NCI-H748 (cell line): Measurements from ENCODE around the gene MYOM1.
A peak's percentile ranks its signal among the peaks of the same experiment; 100 is the strongest.
"Not testable (repeated sequence)": the region's sequence is repeated elsewhere in the genome, so short reads cannot be mapped to it uniquely, and the experiment has no call there.

Experiments used
- DNase-seq: peaks from one replicate; lab custom pipeline; 2025; ENCODE audit not compliant: unreplicated experiment; lab: John Stamatoyannopoulos, UW

The MYOM1 gene

DNA sequence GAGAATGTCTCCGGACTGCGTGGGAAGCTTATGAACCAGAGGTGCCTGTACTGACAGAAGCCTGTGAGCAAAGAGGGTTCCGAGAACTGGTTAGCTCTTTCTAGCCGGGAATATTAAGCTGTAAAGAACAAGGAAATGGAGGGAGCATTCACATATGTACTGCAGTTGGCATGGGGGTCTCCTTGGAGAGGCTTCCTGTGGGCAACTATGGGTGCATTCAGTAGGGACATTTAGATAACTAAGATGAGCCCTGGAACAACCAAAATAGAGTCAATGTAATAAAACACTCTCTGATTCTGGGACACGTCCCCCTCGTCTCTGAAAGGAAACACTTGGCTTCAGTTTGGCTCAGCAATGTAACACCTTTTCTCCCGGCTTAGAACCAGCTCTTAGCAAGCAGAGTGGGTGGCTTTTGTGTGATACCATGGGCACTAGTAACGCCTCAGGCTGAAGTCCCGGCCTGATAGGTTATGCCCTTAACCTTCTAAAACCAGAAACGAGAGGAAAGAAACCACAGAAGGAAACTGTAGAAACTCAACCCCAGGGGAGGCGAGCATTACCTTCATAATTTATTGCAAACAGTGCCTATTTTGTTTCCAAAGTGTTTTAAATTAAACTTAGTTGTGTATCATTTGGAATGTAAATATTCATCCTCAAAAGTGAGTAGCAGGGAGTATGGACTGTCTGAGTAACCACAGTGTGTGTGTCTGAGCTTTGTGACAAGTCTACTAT is 158.0 kb downstream of the MYOM1 start:
- DNase-seq = no peak

DNA sequence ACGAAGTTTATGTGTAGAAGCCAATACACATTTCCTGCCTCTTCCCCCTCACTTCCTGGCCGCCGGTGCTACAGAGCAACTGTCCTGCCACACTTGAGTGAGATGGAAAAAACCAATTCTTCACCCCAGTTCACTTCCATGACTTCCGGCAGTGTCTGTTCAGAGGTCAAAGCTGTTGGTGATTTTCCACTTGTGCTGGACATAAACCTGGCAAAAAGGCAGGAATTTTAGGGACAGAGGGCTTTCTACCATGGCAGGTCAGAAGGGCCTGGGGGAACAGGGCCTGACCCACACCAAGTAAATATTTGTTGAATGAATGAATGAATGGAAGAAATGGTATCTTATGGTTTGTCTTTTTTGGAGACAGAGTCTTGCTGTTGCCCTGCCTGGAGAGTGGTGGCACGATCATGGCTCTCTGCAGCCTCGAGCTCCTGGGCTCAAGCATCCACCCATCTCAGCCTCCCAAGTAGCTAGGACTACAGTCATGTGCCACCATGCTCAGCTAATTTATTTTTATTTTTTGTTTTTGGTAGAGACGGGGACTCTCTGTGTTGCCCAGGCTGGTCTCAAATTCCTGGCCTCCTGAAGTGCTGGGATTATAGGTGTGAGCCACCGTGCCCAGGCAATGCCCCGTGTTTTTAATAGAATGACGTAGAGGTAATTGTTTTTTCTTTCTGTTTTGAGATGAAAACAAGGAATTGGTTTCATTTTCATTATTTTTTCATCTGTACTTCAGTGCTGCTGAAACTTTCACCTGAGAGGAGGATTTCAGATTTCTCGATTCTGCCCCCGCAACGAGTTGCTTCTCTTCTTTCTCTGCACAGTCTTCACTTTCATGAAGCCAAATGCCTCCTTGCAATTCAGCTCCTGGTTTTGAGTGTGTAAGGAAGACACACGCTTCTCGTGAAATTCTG is 158.8 kb downstream of the MYOM1 start:
- DNase-seq = no peak

DNA sequence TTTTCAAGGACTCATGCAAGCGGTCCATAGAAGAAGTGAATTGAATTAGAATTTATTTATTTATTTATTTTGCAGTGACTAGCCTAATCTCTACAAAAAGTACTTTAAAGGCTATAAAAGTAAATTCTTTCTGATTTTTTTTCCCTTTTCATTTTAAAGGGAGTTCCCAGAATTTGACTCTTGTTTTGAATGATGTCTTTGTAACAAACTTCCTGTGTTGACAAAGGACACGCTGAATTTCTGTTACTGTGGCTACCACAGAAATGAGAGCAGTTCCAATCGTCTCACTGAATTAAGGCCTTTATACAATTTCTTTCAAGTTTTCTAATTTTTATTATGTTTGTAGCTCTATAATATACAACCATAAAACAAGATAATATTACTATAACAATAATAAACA is 160.5 kb downstream of the MYOM1 start:
- DNase-seq = no peak

DNA sequence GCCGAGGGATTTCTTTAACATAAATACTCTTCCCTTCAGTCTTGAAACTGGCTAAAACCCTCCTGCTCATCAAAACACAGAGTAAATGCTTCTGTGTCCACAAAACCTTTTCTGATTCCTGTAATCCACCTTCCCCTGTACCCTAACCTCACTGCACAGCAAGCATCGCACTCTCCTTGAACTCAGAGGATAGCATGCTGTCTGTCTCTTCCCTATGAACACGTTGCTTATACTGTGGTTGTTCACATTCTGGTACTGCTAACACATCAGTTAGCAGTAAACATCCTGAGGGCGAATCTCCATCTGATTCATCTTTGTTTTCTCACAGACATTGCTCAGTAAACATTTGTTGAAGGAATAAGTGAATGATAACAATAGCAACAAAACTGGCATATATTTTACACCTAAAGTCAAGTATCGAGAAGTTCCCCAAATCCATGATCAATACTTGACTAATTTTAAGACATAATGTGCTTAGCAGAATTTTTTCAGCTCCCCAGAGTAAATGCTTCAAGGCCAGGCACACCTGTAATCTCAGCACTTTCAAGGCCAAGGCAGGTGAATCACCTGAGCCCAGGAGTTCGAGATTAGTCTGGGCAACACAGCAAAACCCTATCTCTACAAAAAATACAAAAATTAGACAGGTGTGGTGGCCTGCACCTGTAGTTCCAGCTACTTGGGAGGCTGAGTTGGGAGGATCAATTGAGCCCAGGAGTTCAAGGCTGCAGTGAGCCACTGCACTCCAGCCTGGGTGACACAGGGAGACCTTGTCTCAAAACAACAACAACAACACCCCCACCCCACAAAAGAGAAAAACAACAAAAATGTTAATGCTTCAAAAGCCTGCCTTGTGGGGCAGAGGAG is 161.2 kb downstream of the MYOM1 start:
- DNase-seq = no peak

DNA sequence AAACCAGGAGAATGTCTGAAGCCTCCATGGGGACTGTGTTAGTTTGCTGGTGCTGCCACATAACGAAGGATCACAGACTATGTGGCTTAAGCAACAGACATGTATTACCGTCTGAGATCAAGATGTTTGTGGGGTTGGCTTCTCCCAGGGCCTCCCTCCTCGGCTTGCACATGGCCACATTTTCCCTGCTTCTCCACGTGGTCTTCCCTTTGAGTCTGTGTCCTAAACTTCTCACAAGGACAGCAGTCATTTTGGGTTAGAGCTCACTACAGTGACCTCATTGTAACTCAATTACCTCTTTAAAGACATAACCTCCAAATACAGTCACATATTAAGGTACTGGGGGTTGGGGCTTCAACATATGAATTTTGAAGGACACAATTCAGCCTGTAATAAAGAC is 162.2 kb downstream of the MYOM1 start:
- DNase-seq = no peak

DNA sequence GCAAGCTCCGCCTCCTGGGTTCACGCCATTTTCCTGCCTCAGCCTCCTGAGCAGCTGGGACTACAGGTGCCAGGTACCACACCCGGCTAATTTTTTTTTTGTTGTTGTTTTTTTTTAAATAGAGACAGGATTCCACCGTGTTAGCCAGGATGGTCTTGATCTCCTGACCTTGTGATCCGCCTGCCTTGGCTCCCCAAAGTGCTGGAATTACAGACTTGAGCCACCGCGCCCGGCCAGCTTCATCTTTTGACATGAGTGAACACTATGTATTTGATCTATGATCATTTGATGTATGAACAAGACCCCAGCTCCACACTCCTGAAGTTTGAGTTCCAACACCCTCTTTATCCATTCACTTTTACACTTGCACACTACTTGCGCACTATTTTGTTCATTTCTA is 163.5 kb downstream of the MYOM1 start:
- no peak for DNase-seq

DNA sequence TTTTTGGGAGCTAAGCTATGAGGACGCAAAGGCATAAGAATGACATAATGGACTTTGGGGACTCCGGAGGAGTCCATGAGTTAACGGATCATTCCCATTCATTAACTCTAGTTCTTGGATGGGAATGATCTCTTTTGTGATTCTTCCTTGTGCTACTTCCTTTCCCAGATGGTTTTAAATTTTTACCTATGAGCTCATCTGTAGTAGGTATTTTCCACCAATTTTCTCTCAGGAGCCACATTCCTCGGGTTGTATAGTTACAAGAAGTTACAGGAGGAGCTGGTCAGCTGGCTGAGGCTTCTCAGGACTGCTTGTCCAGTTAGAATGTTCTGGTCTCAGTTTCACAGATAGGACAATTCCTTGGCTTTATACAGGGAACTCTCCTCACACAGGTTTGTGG is 164.0 kb downstream of the MYOM1 start:
- DNase-seq = no peak

DNA sequence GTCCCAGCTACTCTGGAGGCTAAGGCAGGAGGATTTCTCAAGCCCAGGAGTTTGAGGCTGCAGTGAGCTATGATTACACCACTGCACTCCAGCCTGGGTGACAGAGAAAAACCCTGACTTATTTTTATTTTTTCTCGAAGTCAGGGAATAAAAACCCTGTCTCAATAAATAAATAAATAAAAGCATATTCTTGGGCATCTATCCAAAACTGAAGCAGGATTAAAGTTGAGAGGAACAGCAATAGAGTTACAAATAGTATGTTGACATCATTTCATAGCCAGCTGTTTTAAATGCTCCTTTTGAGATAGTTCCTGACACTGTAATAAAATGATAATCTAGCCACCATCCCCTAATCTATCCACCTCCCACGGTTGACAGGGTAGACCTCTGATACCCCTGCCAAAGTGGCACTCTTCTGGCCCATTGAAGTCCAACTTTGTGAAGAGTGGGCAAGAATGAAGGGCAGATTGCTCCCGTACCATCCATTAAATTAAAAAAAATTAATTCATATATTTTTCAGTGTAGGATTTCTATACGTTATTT is 164.5 kb downstream of the MYOM1 start:
- no peak for DNase-seq

DNA sequence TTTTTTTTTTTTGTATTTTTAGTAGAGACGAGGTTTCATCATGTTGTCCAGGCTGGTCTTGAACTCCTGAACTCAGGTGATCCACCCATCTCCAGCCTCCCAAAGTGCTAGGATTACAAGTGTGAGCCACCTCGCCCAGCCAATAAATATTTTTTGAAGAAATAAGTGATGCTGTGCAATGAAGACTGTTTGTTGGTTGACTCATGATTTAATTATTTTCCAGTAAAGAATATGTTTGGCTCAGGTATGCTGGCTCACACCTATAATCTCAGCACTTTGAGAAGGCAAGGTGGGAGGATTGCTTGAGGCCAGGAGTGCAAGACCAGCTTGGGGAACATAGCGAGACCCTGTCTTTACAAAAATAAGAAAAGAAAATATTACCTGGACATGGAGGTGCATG is 165.0 kb downstream of the MYOM1 start:
- DNase-seq = no peak

DNA sequence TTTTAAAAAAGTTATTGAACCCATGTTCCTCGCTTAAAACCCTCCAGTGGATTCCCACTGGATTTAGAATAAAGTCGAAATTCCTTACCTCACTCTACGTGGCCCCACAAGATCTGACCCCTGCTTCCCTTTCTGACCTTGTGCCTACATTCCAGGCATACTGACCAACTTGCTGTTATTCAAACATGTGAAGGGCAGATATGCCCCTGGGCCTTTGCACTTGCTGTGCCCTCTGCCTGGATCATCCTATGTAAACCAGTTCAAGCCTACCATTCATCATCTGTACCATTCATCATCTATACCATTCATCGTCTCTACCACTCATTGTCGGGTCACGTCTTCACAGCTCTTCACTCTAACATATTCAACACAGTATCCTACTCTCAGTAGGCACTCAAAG is 165.6 kb downstream of the MYOM1 start:
- no peak for DNase-seq

DNA sequence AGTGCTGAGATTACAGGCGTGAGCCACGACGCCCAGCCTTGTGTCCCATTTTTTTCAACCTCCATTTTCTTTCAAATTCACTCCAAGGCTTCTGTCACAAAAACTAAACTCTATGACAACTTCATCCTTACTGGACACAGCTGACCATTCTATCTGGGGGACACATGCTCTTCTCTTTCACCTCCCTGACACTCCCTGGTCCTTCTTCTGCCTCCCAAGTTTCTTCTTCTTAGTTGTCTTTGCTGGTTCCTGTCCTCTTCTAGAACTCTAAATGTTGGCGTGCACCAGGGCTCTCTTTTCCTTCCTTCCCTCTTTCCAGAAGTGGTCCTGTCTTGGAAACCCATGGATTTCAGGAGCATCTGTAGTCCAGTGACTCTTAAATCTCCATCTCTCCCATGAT is 166.7 kb downstream of the MYOM1 start:
- DNase-seq = no peak

DNA sequence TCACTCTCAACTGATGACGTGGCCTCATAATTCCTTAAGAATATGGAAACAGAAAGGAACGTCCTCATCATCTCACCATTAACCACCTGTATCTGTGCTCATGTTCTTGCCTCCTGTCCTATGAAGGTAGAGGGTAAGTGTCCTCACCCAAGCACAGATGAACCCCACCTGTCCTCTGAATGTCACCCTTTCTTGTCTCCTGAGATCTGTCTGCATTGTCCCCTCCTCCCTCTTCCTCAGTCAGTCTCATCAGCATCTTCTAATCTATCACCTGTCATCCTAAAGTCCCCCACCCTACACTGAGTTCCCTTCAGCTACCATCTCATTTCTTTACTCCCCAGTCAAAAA is 167.4 kb downstream of the MYOM1 start:
- no peak for DNase-seq

DNA sequence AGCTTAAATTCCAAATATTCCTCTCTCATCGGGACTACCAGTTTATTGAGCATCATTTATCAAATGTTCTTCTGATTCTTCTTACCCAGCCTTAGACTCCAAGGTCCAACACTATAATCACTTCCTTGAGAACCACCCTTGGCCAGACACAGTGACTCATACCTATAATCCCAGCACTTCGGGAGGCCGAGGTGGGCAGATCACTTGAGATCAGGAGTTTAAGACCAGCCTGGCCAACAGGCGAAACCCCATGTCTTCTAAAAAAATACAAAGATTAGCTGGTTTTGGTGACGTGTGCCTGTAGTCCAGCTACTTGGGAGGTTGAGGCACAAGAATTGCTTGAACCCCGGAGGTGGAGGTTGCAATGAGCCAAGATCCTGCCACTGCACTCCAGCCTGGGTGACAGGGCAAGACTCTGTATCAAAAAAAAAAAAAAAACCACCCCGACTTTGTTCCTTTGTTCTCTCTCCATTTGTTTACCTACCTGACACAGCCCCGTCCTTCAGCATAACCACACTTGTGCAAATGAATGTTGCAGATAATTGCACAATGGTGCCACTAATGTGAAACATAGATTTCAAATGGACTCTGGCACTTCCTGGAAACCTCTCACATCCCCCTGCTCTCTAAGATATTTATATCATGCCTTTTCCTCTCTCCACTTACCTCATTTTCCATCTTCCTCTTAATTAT is 167.9 kb downstream of the MYOM1 start:
- peak; percentile 72 for DNase-seq

DNA sequence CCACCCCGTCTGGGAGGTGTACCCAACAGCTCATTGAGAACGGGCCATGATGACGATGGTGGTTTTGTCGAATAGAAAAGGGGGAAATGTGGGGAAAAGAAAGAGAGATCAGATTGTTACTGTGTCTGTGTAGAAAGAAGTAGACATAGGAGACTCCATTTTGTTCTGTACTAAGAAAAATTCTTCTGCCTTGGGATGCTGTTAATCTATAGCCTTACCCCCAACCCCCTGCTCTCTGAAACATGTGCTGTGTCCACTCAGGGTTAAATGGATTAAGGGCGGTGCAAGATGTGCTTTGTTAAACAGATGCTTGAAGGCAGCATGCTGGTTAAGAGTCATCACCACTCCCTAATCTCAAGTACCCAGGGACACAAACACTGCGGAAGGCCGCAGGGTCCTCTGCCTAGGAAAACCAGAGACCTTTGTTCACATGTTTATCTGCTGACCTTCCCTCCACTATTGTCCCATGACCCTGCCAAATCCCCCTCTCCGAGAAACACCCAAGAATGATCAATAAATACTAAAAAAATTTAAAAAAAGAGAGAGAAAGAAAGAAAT is 169.8 kb downstream of the MYOM1 start:
- DNase-seq = not testable (repeated sequence)

DNA sequence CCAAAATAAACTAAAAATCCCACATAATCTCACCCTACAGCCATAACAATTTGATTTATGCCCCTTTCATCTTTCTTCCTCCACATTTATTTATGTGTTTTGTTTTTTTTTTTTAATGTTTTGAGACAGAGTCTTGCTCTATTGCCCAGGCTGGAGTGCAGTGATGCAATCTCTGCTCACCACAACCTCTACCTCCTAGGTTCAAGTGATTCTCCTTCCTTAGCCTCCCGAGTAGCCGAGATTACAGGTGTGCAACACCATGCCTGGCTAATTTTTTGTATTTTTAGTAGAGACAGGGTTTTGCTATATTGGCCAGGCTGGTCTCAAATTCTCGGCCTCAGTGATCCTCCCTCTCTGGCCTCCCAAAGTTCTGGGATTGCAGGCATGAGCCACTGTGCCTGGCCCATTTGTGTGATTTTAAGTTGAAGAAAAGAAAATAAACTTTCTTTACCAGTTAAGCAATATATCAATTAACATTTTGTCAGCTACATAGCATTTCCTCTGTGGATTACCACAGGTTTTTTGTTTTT is 170.9 kb downstream of the MYOM1 start:
- DNase-seq = no peak

DNA sequence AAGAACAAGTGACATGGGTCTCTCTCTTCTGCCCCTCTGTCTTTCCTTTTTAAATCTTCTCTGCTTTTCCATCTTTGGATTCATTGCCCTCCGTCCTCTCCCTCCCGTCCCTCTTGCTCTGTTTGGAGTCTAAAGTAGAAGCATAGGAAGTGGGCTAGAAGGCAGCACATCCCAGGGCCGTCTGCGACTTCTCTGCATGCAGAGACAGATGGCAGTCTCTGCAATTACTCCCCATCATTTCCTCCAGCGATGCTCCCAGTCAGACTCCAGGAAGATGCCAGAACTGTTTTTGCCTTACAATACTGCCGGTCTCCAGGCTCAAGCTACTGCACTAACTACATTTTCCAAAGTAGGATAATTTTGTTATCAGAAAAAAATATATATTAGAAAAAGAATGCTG is 171.6 kb downstream of the MYOM1 start:
- DNase-seq = no peak

DNA sequence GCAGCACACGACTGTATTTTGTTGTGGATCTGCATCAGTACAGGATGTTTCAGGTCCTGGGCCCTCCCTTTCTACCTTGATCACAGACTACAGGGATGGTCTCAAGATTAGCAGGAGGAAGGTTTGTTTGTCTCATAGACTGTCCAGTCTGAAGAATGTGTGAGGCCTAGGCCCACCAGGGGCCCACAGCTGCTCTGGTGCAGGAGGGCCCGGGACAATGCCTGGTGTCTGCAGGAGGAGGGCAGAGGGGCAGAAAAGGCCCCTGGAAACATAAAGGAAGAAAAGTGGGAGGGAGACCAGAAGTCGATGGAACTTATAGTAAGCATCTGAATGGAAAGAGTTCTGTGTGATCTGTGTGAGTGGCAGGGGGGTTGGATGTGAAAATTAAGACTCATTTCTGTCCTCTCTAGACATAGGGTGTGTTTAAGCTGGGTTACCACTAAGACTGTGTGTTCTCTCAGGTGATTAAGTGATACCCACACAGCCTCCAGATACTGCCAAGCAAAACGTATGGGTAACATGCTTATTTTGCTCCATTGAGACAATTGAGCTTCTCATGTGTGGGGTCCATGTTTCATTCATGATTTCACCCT is 173.5 kb downstream of the MYOM1 start:
- DNase-seq = no peak

DNA sequence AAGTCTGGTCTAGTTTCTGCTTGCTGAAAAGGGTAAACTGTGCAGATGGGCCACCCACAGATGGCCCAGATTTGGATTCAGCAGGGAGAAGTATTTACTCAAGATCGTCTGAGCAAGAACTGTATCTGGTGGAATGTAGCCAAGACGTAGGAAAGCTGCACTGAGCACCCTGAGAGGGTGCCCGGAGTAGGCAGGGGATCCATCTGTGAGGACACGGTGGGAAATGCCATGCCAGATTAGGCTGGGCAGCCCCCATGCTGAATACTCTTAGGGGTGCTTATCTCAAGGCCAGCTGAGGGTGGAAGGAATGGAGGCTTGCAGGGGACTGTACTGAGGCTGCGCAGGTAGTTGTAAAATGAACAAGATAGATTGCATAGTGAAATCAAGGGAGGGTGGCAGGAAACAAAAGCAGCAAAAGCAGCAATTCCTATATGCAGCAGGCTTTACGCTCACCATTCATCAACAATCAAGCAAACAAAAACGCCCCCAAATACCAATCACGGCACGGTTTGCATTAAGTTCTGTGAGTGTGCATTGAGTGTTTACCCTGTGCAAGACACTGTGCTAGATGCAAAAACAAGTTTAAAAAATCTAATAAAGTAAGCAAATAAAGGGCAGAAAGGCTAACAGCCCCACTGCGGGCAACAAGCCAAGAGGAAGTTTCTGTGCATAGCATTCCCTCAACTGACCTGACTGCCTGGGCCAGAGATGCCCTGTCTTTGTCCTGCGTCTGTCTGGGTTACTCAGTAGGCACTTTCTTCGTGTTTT is 174.7 kb downstream of the MYOM1 start:
- peak; percentile 47 for DNase-seq

DNA sequence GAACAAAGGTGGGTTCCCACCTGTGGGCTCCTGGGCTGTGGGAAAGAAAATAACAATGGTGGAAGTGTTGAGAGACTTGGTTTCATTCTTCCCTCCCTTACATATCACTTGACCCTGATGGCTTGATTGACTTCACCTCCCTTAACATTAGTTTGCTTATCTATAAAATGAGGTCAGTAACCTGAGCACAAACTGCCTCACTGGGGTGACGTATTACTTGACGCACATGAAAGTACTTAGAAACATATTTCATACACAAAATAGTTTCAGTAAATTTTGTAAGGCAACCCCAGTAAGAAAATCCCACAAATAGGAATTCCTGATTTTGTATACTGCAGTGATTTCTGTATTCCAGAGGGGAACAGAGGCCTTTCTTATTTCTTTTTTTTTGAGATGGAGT is 177.4 kb downstream of the MYOM1 start:
- DNase-seq = no peak
